T-helper 2 cell treated with Interferon-gamma antibody and Interleukin-4, amounts not matched to agents 100 ng/mL and 5 ng/mL, for 36 hours (primary cell): Measurements from ENCODE around the gene NEK1. TPM values are rescaled to one million over a fixed set of nuclear protein-coding genes. Genes with fewer than 3 reads are reported as not detected.
"Not testable (repeated sequence)": the region's sequence is repeated elsewhere in the genome, so short reads cannot be mapped to it uniquely, and the experiment has no call there.

Experiments used
- intact Hi-C: fragments of 100-400 bp; cut with micrococcal nuclease; formaldehyde crosslinking; loops from one replicate; pipeline ENCODE4 v1.15.1; 2023
- total RNA-seq: library from RNA; stranded (reverse); gene quantifications from 2 replicates; pipeline ENCODE4 v1.2.3, GENCODE V29; 2022

The NEK1 gene
- total RNA-seq, 1 donor from 2014 or later, result 18.4 TPM

DNA sequence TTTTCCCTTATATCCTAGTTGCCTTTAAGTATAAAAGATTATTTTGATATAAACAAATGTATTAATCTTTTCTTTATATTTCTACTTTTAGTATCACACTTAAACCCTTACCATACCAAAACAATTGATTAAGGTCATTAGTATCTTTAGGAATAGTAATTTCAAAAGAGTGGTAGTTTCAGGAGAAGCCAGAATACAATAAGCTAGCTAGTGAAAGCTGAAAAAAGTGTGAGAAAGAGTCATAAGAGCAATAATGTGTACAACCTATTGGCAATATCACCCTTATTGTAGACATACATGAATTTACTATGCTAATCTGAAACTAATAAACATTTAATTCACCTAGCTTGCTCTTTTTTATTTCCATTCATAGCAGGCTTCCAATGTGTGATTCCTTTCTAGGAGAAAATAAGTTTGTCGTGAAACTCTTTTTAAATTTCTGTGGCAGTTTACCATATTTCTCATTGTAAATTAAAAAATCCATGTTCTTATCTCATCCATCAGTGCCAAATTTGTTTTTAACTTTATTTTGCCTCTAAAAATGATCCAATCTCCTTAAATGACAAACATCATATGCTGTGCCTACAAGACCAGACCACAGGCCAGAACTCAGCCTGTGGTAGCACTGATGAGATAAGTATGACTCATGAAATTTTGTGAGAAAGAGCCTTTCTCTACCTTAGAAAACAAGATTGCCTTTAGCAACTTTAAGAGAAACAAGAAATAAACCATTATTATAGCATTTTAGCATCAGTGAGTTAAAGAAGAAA, 8.1 kb downstream of the NEK1 start:
- intact Hi-C loops, result loop anchor here (1.0 kb wide), 1 partner anchor 8 kb away; the partner anchor contains the start of gene NEK1

DNA sequence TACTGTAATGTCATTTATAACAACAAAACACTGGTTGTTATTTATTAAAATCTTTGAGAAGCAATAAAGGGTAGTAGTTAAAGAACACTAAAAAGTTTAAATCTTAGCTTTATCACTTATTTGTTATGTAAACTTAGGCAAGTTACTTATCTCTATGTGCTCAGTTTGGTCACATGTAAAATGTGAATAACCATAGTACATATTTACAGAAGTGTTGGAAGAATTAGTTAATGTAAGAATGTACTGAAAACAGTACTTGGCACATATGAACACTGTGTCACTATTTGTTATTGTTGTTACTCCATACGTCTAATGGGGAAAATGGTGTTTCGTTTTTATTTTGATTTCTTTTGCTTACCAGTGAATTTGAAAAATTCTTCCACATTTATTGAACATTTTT, 9.1 kb downstream of the NEK1 start:
- intact Hi-C loops, result no loop called here

- intact Hi-C loops, result no loop called here
Measured at GRCh38 chr4:169601016-169601771, 11.2 kb downstream of the NEK1 start.

GRCh38 chr4:169594560-169595195, 17.7 kb downstream of the NEK1 start:
- intact Hi-C loops, result no loop called here

- intact Hi-C loops, result no loop called here
Measured at GRCh38 chr4:169593050-169593560, 19.3 kb downstream of the NEK1 start.

- intact Hi-C loops, result no loop called here
Measured at GRCh38 chr4:169583563-169583962, 28.8 kb downstream of the NEK1 start.

DNA sequence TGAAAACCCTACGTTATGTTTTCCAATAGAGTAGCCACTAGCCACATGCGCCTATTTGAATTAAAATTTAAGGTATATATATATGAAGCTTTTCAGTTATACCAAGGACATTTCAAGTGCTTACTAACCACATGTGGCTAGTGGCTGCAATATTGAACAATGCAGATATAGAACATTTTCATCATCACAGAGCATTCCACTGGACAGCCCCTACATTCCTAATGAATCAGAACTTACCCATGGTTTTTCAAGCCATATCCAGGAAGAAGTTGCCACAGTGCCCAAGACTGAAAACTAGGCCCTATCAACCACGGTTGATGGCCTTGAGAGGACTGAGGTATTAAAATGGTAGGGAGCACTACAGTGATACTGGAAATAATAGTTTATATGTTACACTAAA, 29.7 kb downstream of the NEK1 start:
- intact Hi-C loops, result no loop called here

GRCh38 chr4:169582203-169582602, 30.2 kb downstream of the NEK1 start:
- intact Hi-C loops, result no loop called here

DNA sequence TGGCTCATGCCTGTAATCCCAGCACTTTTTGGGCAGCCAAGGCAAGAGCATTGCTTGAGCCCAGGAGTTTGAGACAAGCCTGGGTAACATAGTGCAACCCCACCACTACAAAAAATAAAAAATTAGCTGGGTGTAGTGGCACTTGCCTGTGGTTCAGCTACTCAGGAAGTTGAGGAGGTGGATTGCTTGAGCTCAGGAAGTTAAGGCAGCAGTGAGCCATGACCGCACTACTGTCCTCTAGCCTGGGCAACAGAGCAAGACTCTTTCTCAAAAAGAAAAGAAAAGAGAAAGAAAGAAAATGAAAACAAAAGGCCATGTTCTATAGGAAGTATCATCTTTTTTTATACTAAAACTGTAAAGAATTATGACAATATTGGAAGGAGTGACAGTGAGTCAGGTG, 38.5 kb downstream of the NEK1 start:
- intact Hi-C loops, result no loop called here

- intact Hi-C loops, result no loop called here
Measured at GRCh38 chr4:169571435-169571834, 40.9 kb downstream of the NEK1 start.

- intact Hi-C loops, result not testable (repeated sequence)
Measured at GRCh38 chr4:169571012-169571411, 41.4 kb downstream of the NEK1 start.

DNA sequence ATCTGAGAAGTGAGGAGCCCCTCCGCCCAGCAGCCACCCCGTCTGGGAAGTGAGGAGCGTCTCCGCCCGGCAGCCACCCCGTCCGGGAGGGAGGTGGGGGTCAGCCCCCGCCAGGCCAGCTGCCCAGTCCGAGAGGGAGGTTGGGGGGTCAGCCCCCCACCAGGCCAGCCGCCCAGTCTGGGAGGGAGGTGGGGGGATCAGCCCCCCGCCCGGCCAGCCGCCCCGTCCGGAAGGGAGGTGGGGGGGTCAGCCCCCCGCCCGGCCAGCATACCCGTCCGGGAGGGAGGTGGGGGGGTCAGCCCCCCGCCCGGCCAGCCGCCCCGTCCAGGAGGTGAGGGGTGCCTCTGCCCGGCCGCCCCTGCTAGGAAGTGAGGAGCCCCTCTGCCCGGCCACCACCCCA, 42.1 kb downstream of the NEK1 start:
- intact Hi-C loops, result not testable (repeated sequence)

GRCh38 chr4:169569188-169569587, 43.2 kb downstream of the NEK1 start:
- intact Hi-C loops, result not testable (repeated sequence)

GRCh38 chr4:169567916-169568315, 44.5 kb downstream of the NEK1 start:
- intact Hi-C loops, result no loop called here

DNA sequence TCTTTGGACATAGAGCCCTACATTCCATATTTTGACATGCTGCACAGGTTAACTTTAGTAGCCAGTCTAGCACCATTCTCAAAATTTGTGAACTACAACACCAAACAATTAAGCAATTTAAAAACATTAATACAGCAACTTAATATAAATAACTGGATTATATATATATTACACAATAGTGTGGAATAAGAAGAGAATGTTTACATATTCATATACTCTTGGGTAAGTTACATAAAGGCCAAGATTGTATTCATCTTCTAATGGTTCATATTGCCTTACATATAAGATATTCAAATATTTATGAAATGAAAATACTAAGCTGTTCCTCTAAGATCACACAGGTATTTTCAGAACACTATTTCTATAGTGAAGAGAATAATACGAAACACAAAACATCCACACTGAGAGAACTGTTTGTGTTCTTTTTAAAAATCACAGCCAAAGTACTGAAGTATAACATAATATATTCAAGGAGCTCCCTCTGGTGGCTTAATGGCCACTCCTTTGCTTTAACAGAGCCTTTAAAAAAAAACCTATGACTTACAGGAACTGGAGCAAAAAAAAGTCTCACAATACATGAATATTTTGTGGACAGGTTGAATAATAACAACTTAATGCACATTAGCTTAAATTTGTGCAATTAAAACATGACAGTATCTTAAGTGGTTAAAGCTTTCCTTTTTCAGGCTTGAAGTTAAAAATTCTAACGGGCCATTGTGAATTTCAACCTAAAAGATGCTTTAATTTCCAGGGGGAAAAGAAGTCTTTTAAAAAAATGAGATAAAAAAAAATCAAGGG, 46.2 kb downstream of the NEK1 start:
- intact Hi-C loops, result loop anchor here (1.0 kb wide), 1 partner anchor 643 kb away; no protein-coding TSS in a partner anchor

DNA sequence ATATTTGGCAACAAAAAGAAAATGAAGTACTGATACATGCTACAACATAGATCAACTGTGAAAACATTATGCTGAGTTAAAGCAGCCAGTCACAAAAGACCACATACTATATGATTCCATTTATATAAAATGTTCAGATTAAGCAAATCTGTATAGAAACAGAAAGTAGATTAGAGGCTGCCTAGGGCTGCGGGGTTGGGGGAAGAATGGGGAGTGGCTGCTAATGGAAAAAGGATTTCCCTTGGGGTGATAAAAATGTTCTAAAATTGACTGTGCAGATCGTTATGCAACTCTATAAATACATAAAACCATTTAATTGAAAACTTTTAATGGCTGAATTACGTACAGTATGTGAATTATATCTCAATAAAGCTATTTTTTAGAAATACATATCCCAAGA, 46.8 kb downstream of the NEK1 start:
- intact Hi-C loops, result loop anchor here (1.0 kb wide), 1 partner anchor 642 kb away; no protein-coding TSS in a partner anchor

DNA sequence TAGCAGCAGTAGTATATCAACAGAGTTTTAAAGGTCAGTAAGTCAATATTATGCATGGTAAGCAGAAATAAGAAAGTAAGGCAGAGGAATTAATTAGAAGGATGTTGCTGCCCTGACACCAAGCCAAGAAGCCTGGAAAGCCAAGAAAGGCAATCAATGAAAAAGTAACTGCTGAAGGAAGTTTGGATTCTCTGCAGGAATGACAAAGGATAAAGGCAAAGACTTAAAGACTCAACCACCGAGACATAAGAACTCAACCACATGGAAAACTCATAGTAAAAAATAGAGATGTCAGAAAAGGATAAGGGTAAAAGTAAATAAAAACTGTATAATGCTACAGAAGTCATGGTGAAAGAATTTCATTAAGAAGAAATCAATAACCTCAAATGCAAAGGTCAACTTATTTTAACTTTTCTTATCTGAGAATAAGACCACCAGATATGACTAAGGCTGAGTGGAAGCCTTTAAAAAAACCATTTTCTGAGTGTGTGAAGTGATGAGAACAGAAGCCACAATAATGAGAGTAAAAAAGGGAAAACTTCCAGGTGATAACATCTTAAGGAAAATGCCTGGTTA, 55.2 kb downstream of the NEK1 start:
- intact Hi-C loops, result no loop called here

- intact Hi-C loops, result not testable (repeated sequence)
Measured at GRCh38 chr4:169546548-169546947, 65.8 kb downstream of the NEK1 start.

- intact Hi-C loops, result no loop called here
Measured at GRCh38 chr4:169540774-169541173, 71.6 kb downstream of the NEK1 start.

DNA sequence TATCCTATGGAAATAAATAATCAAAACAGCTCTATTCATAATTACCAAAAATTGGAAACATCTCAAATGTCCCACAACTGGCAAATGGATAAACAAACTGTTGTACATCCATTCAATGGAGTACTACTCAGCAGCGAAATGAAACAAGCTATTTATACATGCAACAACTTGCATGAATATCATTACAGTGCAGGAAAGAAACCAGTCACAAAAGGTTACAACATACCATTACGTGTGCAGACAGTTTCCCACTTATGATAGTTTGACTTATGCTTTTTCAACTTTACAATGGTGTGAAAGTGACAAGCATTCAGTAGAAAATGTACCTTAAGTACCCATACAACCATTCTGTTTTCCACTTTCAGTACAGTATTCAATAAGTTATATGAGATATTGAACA, 82.3 kb downstream of the NEK1 start:
- intact Hi-C loops, result no loop called here

DNA sequence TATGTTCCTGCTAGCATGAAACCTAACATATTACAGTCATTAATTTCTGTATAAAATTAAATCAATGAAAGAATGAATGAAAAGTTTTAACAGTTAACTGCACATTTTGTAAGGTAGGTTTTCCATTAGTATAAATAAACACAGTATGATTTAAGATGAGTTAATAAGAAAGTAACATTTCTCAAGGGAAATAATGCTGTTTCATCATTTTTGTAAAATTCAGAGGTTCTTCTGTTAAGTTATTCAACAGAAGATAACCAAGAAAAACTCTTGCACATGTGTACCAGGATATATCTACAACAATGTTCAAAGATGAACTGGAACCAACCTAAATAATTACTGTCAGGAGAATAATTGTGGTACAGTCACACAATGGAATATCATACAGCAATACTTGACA, 88.6 kb downstream of the NEK1 start:
- intact Hi-C loops, result no loop called here
